HepG2 (cell line): ENCODE data around the gene PALM3. TPM values are rescaled to one million over a fixed set of nuclear protein-coding genes. Genes with fewer than 3 reads are reported as not detected.

Experiments
- ESRRA ChIP-seq: sonication (generic); formaldehyde crosslinking; IDR thresholded peaks from 2 replicates; pipeline ENCODE4 v1.5.1; 2020; ENCODE audit warnings: mild to moderate bottlenecking, low read depth, missing genetic modification reagents
- HDAC2 ChIP-seq: sonication (generic); formaldehyde crosslinking; IDR thresholded peaks from 2 replicates; pipeline ENCODE4 v1.4.0; 2020; ENCODE audit warnings: missing genetic modification reagents
- HOXA9 ChIP-seq: sonication (generic); formaldehyde crosslinking; IDR thresholded peaks from 2 replicates; pipeline ENCODE4 v1.8.1; 2022; ENCODE audit warnings: missing genetic modification reagents, mild to moderate bottlenecking, moderate library complexity, borderline replicate concordance
- IRF2 ChIP-seq: IDR thresholded peaks from 2 replicates; pipeline ENCODE4 v1.6.1; 2018; ENCODE audit warnings: missing genetic modification reagents, missing compliant biosample characterization
- KAT2B ChIP-seq: fragments of 150-350 bp; IDR thresholded peaks from 2 replicates; pipeline ENCODE4 v1.6.1; 2014; ENCODE audit warnings: low read depth, low read length, borderline replicate concordance
- KDM1A ChIP-seq: IDR thresholded peaks from 2 replicates; pipeline ENCODE4 v1.6.1; 2016; ENCODE audit warnings: missing compliant biosample characterization
- ONECUT2 ChIP-seq: sonication (generic); formaldehyde crosslinking; IDR thresholded peaks from 2 replicates; pipeline ENCODE4 v1.4.0; 2020; ENCODE audit warnings: missing genetic modification reagents
- PAWR ChIP-seq: sonication (generic); formaldehyde crosslinking; IDR thresholded peaks from 2 replicates; pipeline ENCODE4 v1.4.0; 2020; ENCODE audit warnings: missing genetic modification reagents, mild to moderate bottlenecking, borderline replicate concordance
- RCOR2 ChIP-seq: IDR thresholded peaks from 2 replicates; pipeline ENCODE4 v1.6.1; 2016; ENCODE audit warnings: missing biosample characterization, missing genetic modification reagents
- RXRB ChIP-seq: IDR thresholded peaks from 2 replicates; pipeline ENCODE4 v1.6.1; 2016; ENCODE audit warnings: borderline replicate concordance, missing genetic modification reagents, missing compliant biosample characterization
- SIX1 ChIP-seq: sonication (generic); formaldehyde crosslinking; IDR thresholded peaks from 2 replicates; pipeline ENCODE4 v1.4.0; 2020; ENCODE audit warnings: missing genetic modification reagents, borderline replicate concordance
- SOX6 ChIP-seq, 2 experiments: fragments of 450-650 bp in 1 of 2; sonication (generic) in 1 of 2; formaldehyde crosslinking in 1 of 2; IDR thresholded peaks; 2 replicates each; pipeline versions ENCODE4 v1.4.0 to v1.6.1; 2017 to 2020; ENCODE audit warnings: antibody characterized with exemption in 1 of 2, mild to moderate bottlenecking in 1 of 2, missing genetic modification reagents in 1 of 2
- SP1 ChIP-seq, 2 experiments: fragments of 450-650 bp in 1 of 2; sonication (generic) in 1 of 2; formaldehyde crosslinking in 1 of 2; IDR thresholded peaks; 2 replicates each; pipeline versions ENCODE4 v1.4.0 to v1.6.1; 2016 to 2020; ENCODE audit warnings: missing genetic modification reagents in 1 of 2
- SPEN ChIP-seq: sonication (generic); formaldehyde crosslinking; IDR thresholded peaks from 2 replicates; pipeline ENCODE4 v1.5.1; 2020; ENCODE audit warnings: low read depth, mild to moderate bottlenecking, missing genetic modification reagents
- TBX2 ChIP-seq: sonication (generic); formaldehyde crosslinking; IDR thresholded peaks from 2 replicates; pipeline ENCODE4 v1.5.0; 2020; ENCODE audit warnings: missing genetic modification reagents, mild to moderate bottlenecking, borderline replicate concordance
- TCF7L2 ChIP-seq: IDR thresholded peaks from 2 replicates; pipeline ENCODE4 v1.6.1; 2011; ENCODE audit warnings: mild to moderate bottlenecking, low read depth, low read length, moderate library complexity
- ZBTB7A ChIP-seq: sonication (generic); formaldehyde crosslinking; IDR thresholded peaks from 2 replicates; pipeline ENCODE4 v1.8.0; 2022; ENCODE audit warnings: mild to moderate bottlenecking, missing genetic modification reagents
- ZFP36L2 ChIP-seq: sonication (generic); formaldehyde crosslinking; IDR thresholded peaks from 2 replicates; pipeline ENCODE4 v1.4.0; 2020; ENCODE audit warnings: missing genetic modification reagents
- ZNF878 ChIP-seq: sonication (generic); formaldehyde crosslinking; IDR thresholded peaks from 2 replicates; pipeline ENCODE4 v1.8.1; 2023; ENCODE audit warnings: mild to moderate bottlenecking, missing genetic modification reagents, moderate library complexity
- polyA plus RNA-seq, 8 experiments: library from polyadenylated mRNA; depleted of rRNA in 3 of 8; stranded (reverse) in 7 of 8; unstranded in 1 of 8; fragments of >200 nt; fragmentation: Illumina TruSeq in 4 of 8; extraction: Trizol in 4 of 8; gene quantifications; 2 replicates each; pipeline versions ENCODE4 v1.2.1 to v1.2.3, GENCODE V29; 2011 to 2016; ENCODE audit warnings: low read depth in 4 of 8, missing spikeins in 1 of 8, mixed read lengths in 1 of 8; ENCODE audit not compliant: insufficient read depth in 1 of 8
- total RNA-seq, 5 experiments: library from RNA; depleted of rRNA; stranded (reverse); fragments of >200 nt; fragmentation: Illumina TruSeq; extraction: Trizol; gene quantifications; 2 replicates each; pipeline ENCODE4 v1.2.3, GENCODE V29; 2016; ENCODE audit warnings: low read depth in 1 of 5
- TF ChIP-seq, protein P1 (sequence below): sonication (generic); formaldehyde crosslinking; IDR thresholded peaks from 2 replicates; pipeline ENCODE4 v1.8.1; 2023; ENCODE audit warnings: mild to moderate bottlenecking, missing genetic modification reagents
- TF ChIP-seq, protein P2 (sequence below): sonication (generic); formaldehyde crosslinking; IDR thresholded peaks from 2 replicates; pipeline ENCODE4 v1.4.0; 2020; ENCODE audit warnings: missing genetic modification reagents
- TF ChIP-seq, protein P3 (sequence below): sonication (generic); formaldehyde crosslinking; IDR thresholded peaks from 2 replicates; pipeline ENCODE4 v1.4.0; 2020; ENCODE audit warnings: mild to moderate bottlenecking, missing genetic modification reagents
- TF ChIP-seq, protein P4 (sequence below): sonication (generic); formaldehyde crosslinking; IDR thresholded peaks from 2 replicates; pipeline ENCODE4 v1.8.1; 2023; ENCODE audit warnings: mild to moderate bottlenecking, missing genetic modification reagents

The PALM3 gene
- total and polyA plus RNA-seq, 2 of the 13 experiments (the other 11 are each of a cell fraction or from before 2014, with no cell fraction given): 0.79 to 2.4 TPM

DNA sequence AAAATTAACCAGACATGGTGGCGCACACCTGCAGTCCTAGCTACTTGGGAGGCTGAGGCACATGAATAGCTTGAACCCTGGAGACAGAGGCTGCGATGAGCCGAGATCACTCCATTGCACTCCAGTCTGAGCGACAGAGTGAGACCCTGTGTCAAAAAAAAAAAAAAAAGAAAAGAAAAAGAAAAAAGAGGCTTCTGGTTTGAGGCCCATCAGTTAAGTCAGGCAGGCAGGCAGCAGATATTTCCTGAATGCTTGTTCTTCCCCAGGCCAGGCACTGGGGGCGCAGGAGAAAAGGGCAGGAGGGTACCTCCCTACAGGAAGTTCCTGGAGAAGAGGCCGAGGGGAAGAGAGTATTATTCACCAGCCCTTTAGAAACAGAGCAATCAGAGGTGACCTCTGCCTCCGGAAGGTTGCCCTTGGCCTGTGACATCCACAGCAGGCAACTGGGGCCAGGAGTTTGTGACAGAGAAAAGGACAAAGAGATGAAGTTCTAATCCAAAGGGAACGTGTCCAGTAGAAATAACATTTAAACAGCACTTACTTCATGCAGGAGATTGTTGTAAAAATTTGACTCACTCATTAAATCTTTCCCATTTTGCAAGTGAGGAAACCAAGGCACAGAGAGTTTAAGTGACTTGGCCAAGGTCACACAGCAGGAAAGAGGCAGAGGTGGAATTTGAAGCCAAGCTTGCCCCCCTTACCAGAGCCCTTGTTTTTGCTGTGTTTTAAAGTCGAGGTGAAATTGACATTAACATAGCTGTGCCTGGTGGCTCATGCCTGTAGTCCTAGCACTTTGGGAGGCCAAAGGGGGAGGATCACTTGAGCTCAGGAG lies 38.3 kb downstream of the PALM3 start (continued):
- TF ChIP-seq, protein P1, sequence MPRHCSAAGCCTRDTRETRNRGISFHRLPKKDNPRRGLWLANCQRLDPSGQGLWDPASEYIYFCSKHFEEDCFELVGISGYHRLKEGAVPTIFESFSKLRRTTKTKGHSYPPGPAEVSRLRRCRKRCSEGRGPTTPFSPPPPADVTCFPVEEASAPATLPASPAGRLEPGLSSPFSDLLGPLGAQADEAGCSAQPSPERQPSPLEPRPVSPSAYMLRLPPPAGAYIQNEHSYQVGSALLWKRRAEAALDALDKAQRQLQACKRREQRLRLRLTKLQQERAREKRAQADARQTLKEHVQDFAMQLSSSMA (CRISPR knock-in tag): no peak
- TF ChIP-seq KAT2B: no peak
- TF ChIP-seq, protein P2, sequence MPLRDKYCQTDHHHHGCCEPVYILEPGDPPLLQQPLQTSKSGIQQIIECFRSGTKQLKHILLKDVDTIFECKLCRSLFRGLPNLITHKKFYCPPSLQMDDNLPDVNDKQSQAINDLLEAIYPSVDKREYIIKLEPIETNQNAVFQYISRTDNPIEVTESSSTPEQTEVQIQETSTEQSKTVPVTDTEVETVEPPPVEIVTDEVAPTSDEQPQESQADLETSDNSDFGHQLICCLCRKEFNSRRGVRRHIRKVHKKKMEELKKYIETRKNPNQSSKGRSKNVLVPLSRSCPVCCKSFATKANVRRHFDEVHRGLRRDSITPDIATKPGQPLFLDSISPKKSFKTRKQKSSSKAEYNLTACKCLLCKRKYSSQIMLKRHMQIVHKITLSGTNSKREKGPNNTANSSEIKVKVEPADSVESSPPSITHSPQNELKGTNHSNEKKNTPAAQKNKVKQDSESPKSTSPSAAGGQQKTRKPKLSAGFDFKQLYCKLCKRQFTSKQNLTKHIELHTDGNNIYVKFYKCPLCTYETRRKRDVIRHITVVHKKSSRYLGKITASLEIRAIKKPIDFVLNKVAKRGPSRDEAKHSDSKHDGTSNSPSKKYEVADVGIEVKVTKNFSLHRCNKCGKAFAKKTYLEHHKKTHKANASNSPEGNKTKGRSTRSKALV (CRISPR knock-in tag): no peak
- TF ChIP-seq RCOR2 (CRISPR knock-in tag): peak; percentile 60; the same call in 1 of the 2 replicates
- TF ChIP-seq TCF7L2: no peak
- TF ChIP-seq ZFP36L2 (CRISPR knock-in tag): no peak
- TF ChIP-seq, protein P3, sequence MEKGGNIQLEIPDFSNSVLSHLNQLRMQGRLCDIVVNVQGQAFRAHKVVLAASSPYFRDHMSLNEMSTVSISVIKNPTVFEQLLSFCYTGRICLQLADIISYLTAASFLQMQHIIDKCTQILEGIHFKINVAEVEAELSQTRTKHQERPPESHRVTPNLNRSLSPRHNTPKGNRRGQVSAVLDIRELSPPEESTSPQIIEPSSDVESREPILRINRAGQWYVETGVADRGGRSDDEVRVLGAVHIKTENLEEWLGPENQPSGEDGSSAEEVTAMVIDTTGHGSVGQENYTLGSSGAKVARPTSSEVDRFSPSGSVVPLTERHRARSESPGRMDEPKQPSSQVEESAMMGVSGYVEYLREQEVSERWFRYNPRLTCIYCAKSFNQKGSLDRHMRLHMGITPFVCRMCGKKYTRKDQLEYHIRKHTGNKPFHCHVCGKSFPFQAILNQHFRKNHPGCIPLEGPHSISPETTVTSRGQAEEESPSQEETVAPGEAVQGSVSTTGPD (CRISPR knock-in tag): no peak
- peak; percentile 56; the same call in 1 of the 2 replicates for TF ChIP-seq ZNF878
- peak; percentile 47 for TF ChIP-seq SPEN (CRISPR knock-in tag)
- no peak for TF ChIP-seq HOXA9 (CRISPR knock-in tag)
- no peak for TF ChIP-seq PAWR (CRISPR knock-in tag)
- peak; percentile 55; the same call in 1 of the 2 replicates for TF ChIP-seq HDAC2 (CRISPR knock-in tag)
- TF ChIP-seq, protein P4, sequence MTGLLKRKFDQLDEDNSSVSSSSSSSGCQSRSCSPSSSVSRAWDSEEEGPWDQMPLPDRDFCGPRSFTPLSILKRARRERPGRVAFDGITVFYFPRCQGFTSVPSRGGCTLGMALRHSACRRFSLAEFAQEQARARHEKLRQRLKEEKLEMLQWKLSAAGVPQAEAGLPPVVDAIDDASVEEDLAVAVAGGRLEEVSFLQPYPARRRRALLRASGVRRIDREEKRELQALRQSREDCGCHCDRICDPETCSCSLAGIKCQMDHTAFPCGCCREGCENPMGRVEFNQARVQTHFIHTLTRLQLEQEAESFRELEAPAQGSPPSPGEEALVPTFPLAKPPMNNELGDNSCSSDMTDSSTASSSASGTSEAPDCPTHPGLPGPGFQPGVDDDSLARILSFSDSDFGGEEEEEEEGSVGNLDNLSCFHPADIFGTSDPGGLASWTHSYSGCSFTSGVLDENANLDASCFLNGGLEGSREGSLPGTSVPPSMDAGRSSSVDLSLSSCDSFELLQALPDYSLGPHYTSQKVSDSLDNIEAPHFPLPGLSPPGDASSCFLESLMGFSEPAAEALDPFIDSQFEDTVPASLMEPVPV (CRISPR knock-in tag): no peak
- TF ChIP-seq SOX6 (IDR thresholded peaks at IDR 0.05): no peak
- TF ChIP-seq SOX6 (CRISPR knock-in tag; IDR thresholded peaks at IDR 0.05): peak; percentile 68; the same call in 1 of the 2 replicates
- TF ChIP-seq ZBTB7A (CRISPR knock-in tag): no peak
- TF ChIP-seq SIX1 (CRISPR knock-in tag): no peak
- TF ChIP-seq KDM1A: peak; percentile 58; the same call in 1 of the 2 replicates
- no peak for TF ChIP-seq ONECUT2 (CRISPR knock-in tag)
- TF ChIP-seq RXRB (CRISPR knock-in tag): peak; percentile 48; the same call in 1 of the 2 replicates
- no peak for TF ChIP-seq TBX2 (CRISPR knock-in tag)
- peak; percentile 98 for TF ChIP-seq ESRRA (CRISPR knock-in tag)
- TF ChIP-seq SP1 (IDR thresholded peaks at IDR 0.05): no peak
- TF ChIP-seq SP1 (CRISPR knock-in tag; IDR thresholded peaks at IDR 0.05): 0 out of 2 replicates have a peak, but pooled peaks have one; percentile 34
- TF ChIP-seq IRF2 (CRISPR knock-in tag): 0 out of 2 replicates have a peak, but pooled peaks have one; percentile 24
